Astrocyte (in vitro differentiated cells and primary cell): ENCODE results near the gene ELMOD1. TPM values are rescaled to one million over a fixed set of nuclear protein-coding genes. Genes with fewer than 3 reads are reported as not detected.

Source experiments
- DNase-seq: peaks from one replicate; pipeline ENCODE4 v3.0.0-alpha.2; 2010; ENCODE audit warnings: low read depth
- FAIRE-seq: peaks from 2 replicates; lab custom pipeline; 2011; peaks lifted over from hg19 to GRCh38; lab: Jason Lieb, UNC
- H2AFZ ChIP-seq: 2 replicates; pipeline ENCODE4 v1.6.0; 2012; ENCODE audit warnings: low read depth, low read length, inconsistent platforms
- H3K27ac ChIP-seq: 2 replicates; pipeline ENCODE4 v1.5.1; 2011; ENCODE audit warnings: low read depth, low read length, inconsistent platforms
- H3K27me3 ChIP-seq: 2 replicates; pipeline ENCODE4 v1.6.0; 2011; ENCODE audit warnings: low read length, inconsistent platforms; ENCODE audit not compliant: insufficient read depth
- H3K36me3 ChIP-seq: 2 replicates; pipeline ENCODE4 v1.5.1; 2011; ENCODE audit warnings: low read length, inconsistent platforms; ENCODE audit not compliant: insufficient read depth
- H3K4me1 ChIP-seq: 2 replicates; pipeline ENCODE4 v1.5.1; 2011; ENCODE audit warnings: low read length, inconsistent platforms; ENCODE audit not compliant: insufficient read depth
- H3K4me2 ChIP-seq: 2 replicates; pipeline ENCODE4 v1.6.0; 2012; ENCODE audit warnings: low read length, inconsistent platforms
- H3K4me3 ChIP-seq: 2 replicates; pipeline ENCODE4 v1.5.1; 2011; ENCODE audit warnings: low read depth, mild to moderate bottlenecking, low read length, inconsistent platforms; ENCODE audit not compliant: insufficient read depth
- H3K79me2 ChIP-seq: 2 replicates; pipeline ENCODE4 v1.6.0; 2012; ENCODE audit warnings: mild to moderate bottlenecking, low read length, inconsistent platforms; ENCODE audit not compliant: insufficient read depth
- H3K9ac ChIP-seq: 2 replicates; pipeline ENCODE4 v1.6.0; 2012; ENCODE audit warnings: mild to moderate bottlenecking, low read length, inconsistent platforms
- H3K9me3 ChIP-seq: 2 replicates; pipeline ENCODE4 v1.5.1; 2012; ENCODE audit warnings: low read depth, mild to moderate bottlenecking, low read length, inconsistent platforms; ENCODE audit not compliant: insufficient read depth
- H4K20me1 ChIP-seq: 2 replicates; pipeline ENCODE4 v1.6.0; 2012; ENCODE audit warnings: low read length, inconsistent platforms; ENCODE audit not compliant: insufficient read depth
- H3K27ac Mint-ChIP-seq: one replicate; pipeline ENCODE4 v1.8.0; 2021; ENCODE audit warnings: mild to moderate bottlenecking, mixed read lengths; ENCODE audit not compliant: unreplicated experiment
- H3K27me3 Mint-ChIP-seq: one replicate; pipeline ENCODE4 v1.8.0; 2021; ENCODE audit warnings: low read depth, mixed read lengths; ENCODE audit not compliant: unreplicated experiment
- H3K36me3 Mint-ChIP-seq: one replicate; pipeline ENCODE4 v1.8.0; 2021; ENCODE audit warnings: low read depth, mixed read lengths; ENCODE audit not compliant: unreplicated experiment
- H3K4me1 Mint-ChIP-seq: one replicate; pipeline ENCODE4 v1.8.0; 2021; ENCODE audit warnings: low read depth, mixed read lengths; ENCODE audit not compliant: unreplicated experiment
- H3K4me3 Mint-ChIP-seq: one replicate; pipeline ENCODE4 v1.8.0; 2021; ENCODE audit warnings: mild to moderate bottlenecking, moderate library complexity, mixed read lengths; ENCODE audit not compliant: unreplicated experiment
- H3K9me3 Mint-ChIP-seq: one replicate; pipeline ENCODE4 v1.8.0; 2021; ENCODE audit warnings: mild to moderate bottlenecking, mixed read lengths; ENCODE audit not compliant: unreplicated experiment
- EZH2 ChIP-seq: IDR thresholded peaks from 2 replicates; pipeline ENCODE4 v1.6.1; 2012; ENCODE audit warnings: mild to moderate bottlenecking, low read length, inconsistent platforms; ENCODE audit not compliant: insufficient read depth
- total RNA-seq: library from RNA; stranded (reverse); gene quantifications from 2 replicates; pipeline ENCODE4 v1.2.1, GENCODE V29; 2021
- TF ChIP-seq, protein P1 (sequence below): IDR thresholded peaks from 2 replicates; pipeline ENCODE4 v1.5.1; 2011; ENCODE audit warnings: low read depth, mild to moderate bottlenecking, inconsistent platforms, low read length, moderate library complexity; ENCODE audit not compliant: insufficient read depth

Gene ELMOD1
- total RNA-seq, 1 donor from 2014 or later: 0.52 TPM

DNA sequence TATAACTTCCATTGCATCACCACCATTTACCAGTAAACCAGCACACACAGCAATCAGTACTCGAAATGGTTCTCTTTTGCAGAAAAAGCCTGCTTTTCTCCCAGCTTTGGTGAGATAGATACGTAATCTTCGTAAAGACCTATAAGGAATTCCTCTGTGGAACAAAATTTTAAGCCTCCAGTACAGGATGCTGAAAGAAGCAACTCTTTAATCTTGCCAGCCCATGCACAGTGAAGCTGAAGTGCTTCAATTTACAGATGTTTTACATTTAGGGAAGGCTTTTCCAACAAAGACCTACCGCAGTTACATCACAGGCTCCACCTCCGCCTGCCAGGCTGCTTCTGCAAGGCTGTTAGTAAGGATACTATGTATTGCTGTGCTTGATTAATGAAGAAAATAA lies 1.9 kb downstream of the ELMOD1 start:
- no peak overlapping the region for H2AFZ ChIP-seq
- no peak for FAIRE-seq
- peaks cover 56% of the 10 kb centered on the region for H3K27me3 ChIP-seq
- no peak overlapping the region for H3K27ac ChIP-seq
- Mint-ChIP-seq H3K4me1 (no peaks in the 10 kb centered on the region), H3K36me3 (no peaks in the 10 kb centered on the region), H3K27me3 (peaks cover 70% of the 10 kb centered on the region), H3K27ac (no peak overlapping the region), H3K9me3 (no peaks in the 10 kb centered on the region), H3K4me3 (no peak overlapping the region)
- no peak overlapping the region for H3K4me2 ChIP-seq
- H3K9me3 ChIP-seq: no peaks in the 10 kb centered on the region
- no peak overlapping the region for H3K4me3 ChIP-seq
- no peak for DNase-seq
- no peak overlapping the region for H3K9ac ChIP-seq
- peaks cover 13% of the 10 kb centered on the region for H3K4me1 ChIP-seq
- H3K36me3 ChIP-seq: no peaks in the 10 kb centered on the region
- H4K20me1 ChIP-seq: no peaks in the 10 kb centered on the region
- H3K79me2 ChIP-seq: no peaks in the 10 kb centered on the region
- TF ChIP-seq, protein P1, sequence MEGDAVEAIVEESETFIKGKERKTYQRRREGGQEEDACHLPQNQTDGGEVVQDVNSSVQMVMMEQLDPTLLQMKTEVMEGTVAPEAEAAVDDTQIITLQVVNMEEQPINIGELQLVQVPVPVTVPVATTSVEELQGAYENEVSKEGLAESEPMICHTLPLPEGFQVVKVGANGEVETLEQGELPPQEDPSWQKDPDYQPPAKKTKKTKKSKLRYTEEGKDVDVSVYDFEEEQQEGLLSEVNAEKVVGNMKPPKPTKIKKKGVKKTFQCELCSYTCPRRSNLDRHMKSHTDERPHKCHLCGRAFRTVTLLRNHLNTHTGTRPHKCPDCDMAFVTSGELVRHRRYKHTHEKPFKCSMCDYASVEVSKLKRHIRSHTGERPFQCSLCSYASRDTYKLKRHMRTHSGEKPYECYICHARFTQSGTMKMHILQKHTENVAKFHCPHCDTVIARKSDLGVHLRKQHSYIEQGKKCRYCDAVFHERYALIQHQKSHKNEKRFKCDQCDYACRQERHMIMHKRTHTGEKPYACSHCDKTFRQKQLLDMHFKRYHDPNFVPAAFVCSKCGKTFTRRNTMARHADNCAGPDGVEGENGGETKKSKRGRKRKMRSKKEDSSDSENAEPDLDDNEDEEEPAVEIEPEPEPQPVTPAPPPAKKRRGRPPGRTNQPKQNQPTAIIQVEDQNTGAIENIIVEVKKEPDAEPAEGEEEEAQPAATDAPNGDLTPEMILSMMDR: no peak

DNA sequence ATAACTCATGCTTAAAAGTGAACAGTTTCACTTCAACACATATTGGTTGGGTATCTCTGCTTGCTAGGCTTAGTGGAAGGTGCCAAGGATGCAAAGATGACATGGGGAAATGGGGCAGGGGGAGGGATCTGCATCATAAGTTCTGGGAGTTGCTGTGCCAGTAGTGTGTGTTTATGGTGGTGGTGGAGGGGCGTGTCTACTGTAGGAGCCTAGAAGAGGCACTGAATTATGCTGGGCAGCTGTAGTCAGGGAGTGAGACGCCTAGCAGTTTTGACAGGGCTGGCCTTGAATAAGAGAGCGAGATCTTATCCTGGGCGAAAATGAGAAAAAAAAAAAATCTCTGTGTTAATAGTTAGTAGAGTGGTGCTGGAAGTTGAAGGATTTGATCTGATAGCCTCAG lies 3.0 kb downstream of the ELMOD1 start:
- Histone ChIP-seq H3K36me3 (no peaks in the 10 kb centered on the region), H3K27me3 (peaks cover 58% of the 10 kb centered on the region), H3K9me3 (no peaks in the 10 kb centered on the region), H3K27ac (no peak overlapping the region), H3K4me1 (peaks cover 13% of the 10 kb centered on the region), H3K79me2 (no peaks in the 10 kb centered on the region), H3K9ac (no peak overlapping the region), H3K4me3 (no peak overlapping the region), H4K20me1 (no peaks in the 10 kb centered on the region), H3K4me2 (no peak overlapping the region), H2AFZ (no peak overlapping the region)
- Mint-ChIP-seq H3K9me3 (no peaks in the 10 kb centered on the region), H3K4me3 (no peak overlapping the region), H3K4me1 (no peaks in the 10 kb centered on the region), H3K27ac (peak overlapping the region; percentile 6), H3K27me3 (peaks cover 60% of the 10 kb centered on the region), H3K36me3 (no peaks in the 10 kb centered on the region)
- TF ChIP-seq, protein P1: no peak
- no peak for TF ChIP-seq EZH2
- no peak for DNase-seq
- no peak for FAIRE-seq

DNA sequence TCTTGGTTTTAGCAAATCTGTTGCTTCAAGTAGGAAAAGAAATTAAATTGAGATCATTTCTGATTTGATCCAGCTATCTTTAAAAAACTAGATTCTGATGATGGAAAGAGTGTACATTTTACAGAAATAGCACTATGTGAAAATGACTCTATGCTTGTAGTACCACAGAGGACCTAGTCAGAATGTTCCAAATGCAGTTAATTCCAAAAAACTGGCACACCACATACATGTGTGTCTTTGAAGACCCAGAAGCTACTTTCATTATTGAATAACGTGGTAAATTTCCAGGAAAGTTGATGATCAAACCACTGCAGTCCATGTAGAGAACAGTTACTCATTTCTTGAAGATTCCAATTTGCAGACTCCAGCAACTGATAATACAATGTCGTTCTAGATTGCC lies 3.8 kb downstream of the ELMOD1 start:
- no peak overlapping the region for H3K4me2 ChIP-seq
- Mint-ChIP-seq H3K4me1 (no peaks in the 10 kb centered on the region), H3K9me3 (no peaks in the 10 kb centered on the region), H3K27ac (no peak overlapping the region), H3K27me3 (peaks cover 52% of the 10 kb centered on the region), H3K4me3 (no peak overlapping the region), H3K36me3 (no peaks in the 10 kb centered on the region)
- no peak overlapping the region for H3K4me3 ChIP-seq
- H3K27me3 ChIP-seq: peaks cover 53% of the 10 kb centered on the region
- no peaks in the 10 kb centered on the region for H3K79me2 ChIP-seq
- H3K9me3 ChIP-seq: no peaks in the 10 kb centered on the region
- H2AFZ ChIP-seq: no peak overlapping the region
- H3K27ac ChIP-seq: no peak overlapping the region
- DNase-seq (no peak), FAIRE-seq (no peak)
- no peak for TF ChIP-seq EZH2
- TF ChIP-seq, protein P1: no peak
- no peaks in the 10 kb centered on the region for H3K36me3 ChIP-seq
- peaks cover 13% of the 10 kb centered on the region for H3K4me1 ChIP-seq
- H3K9ac ChIP-seq: no peak overlapping the region
- no peaks in the 10 kb centered on the region for H4K20me1 ChIP-seq
